Skeletal muscle satellite cell (primary cell): ENCODE results near the gene SNX27.

ENCODE experiments used
- H3K27me3 ChIP-seq: 2 replicates; pipeline ENCODE4 v1.7.0; 2013; ENCODE audit warnings: low read length; ENCODE audit not compliant: control insufficient read depth, insufficient read depth
- H3K36me3 ChIP-seq: 2 replicates; pipeline ENCODE4 v1.7.0; 2013; ENCODE audit warnings: mild to moderate bottlenecking, control low read depth, low read length; ENCODE audit not compliant: insufficient read depth
- H3K4me1 ChIP-seq: 2 replicates; pipeline ENCODE4 v1.7.0; 2013; ENCODE audit warnings: low read length; ENCODE audit not compliant: control insufficient read depth, insufficient read depth
- H3K4me2 ChIP-seq: 2 replicates; pipeline ENCODE4 v1.7.0; 2013; ENCODE audit warnings: mild to moderate bottlenecking, low read length
- H3K4me3 ChIP-seq: 2 replicates; pipeline ENCODE4 v1.7.0; 2013; ENCODE audit warnings: low read length
- H3K9ac ChIP-seq: 2 replicates; pipeline ENCODE4 v1.7.0; 2013; ENCODE audit warnings: mild to moderate bottlenecking, low read depth, low read length, moderate library complexity
- H3K9me3 ChIP-seq: replicated peaks from 2 replicates; pipeline ENCODE4 v1.7.0; 2013; ENCODE audit warnings: mild to moderate bottlenecking, control low read depth, low read length

The SNX27 gene

DNA sequence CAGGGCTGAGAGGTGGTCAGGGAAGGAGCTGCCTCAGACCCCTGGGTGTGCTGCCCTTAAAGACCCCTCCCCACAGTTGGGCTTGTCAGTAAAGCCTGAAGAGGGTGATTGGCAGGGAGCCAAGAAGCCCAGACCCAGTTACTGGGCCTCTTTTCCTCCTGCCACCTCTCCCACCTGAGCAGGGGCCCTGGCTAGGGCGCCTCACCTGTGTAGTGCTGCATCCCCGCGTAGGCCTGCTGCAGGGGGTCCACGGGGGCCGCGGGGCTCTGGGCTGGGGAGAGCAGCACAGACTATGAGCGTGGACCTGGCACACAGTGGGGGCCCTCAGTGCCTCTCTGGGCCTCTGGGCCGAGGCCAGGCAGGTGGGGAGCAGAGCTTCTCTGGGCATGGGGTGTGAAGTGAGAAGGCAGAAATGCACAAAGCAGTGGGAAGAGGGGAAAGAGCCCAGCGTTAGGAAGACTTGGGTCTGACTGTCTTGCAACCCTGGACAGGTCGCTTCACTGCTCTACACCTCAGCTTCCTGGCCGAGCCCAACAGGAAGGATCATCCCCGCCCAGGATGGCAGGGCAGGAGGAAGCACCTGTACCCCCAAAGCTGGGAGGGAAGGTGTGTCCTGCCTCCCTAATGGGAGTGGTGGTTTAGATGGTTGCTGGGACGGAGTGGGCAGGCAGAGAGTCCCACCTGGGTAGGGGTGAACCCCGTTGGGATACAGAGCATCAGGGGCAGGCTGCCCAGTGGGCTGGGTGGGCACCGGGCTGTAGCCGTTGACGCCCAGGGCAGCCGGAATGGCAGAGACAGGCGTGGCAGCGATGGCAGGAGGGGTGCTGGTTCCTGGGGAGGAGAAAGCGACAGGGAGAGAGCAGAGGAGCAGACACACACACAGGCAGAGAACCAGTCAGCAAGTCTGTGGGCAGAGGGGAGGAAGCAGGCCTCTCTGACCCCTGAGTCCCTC lies 94.9 kb downstream of the SNX27 start:
- H3K9ac ChIP-seq = no peak overlapping the region
- peaks cover 3% of the 10 kb centered on the region for H3K36me3 ChIP-seq
- H3K4me2 ChIP-seq = no peak overlapping the region
- H3K4me3 ChIP-seq = no peak overlapping the region
- peaks cover 22% of the 10 kb centered on the region for H3K27me3 ChIP-seq
- no peaks in the 10 kb centered on the region for H3K4me1 ChIP-seq
- H3K9me3 ChIP-seq = no peaks in the 10 kb centered on the region

DNA sequence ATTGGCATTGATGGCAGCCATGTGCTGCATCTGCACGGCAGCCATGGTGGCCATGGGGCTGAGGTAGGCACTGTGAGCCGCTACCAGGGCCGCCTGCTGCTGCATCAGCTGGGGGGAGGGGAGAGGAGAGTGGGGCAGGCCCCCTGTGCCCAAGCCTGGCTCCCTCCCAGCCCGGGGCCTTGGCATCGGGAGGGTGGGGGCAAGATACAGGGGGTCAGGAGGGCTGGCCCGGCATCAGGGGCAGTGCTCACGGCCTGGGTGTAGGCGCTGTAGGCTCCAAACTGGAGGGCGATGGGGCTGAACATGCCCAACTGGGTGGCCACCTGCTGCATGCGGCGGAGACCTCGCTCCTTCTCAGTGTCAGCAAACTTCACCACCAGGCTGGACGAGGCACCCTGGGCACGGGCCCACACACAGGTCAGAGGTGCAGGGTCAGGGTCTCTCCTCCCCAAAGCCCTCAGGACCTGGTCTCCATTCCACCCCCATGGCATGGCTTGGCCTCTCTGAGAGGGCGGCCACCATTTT lies 95.8 kb downstream of the SNX27 start:
- Histone ChIP-seq H3K36me3 (no peaks in the 10 kb centered on the region), H3K4me1 (no peaks in the 10 kb centered on the region), H3K4me3 (no peak overlapping the region), H3K27me3 (peaks cover 31% of the 10 kb centered on the region), H3K9ac (no peak overlapping the region), H3K9me3 (no peaks in the 10 kb centered on the region), H3K4me2 (no peak overlapping the region)

DNA sequence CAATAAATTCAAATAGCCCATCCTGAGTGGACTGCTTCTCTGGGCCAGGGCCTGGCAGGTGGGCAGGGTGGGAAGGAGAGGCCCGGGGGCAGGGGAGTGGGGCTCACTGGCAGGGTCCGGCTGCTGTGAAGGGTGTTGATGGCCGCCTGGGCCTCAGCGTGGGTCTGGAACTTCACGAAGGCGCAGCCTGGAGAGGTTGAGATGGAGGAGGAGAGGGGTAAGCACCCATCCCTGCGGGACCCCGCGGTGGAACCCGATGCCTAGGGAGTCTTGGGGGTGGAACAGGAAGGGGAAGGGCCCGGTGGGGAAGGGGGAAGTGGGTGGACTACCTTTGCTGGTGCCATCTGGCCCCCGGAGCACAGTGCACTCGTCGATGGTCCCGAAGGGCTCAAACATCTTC lies 97.0 kb downstream of the SNX27 start:
- Histone ChIP-seq H3K36me3 (no peaks in the 10 kb centered on the region), H3K9ac (no peak overlapping the region), H3K9me3 (no peaks in the 10 kb centered on the region), H3K4me1 (no peaks in the 10 kb centered on the region), H3K4me2 (no peak overlapping the region), H3K27me3 (peaks cover 43% of the 10 kb centered on the region), H3K4me3 (no peak overlapping the region)

DNA sequence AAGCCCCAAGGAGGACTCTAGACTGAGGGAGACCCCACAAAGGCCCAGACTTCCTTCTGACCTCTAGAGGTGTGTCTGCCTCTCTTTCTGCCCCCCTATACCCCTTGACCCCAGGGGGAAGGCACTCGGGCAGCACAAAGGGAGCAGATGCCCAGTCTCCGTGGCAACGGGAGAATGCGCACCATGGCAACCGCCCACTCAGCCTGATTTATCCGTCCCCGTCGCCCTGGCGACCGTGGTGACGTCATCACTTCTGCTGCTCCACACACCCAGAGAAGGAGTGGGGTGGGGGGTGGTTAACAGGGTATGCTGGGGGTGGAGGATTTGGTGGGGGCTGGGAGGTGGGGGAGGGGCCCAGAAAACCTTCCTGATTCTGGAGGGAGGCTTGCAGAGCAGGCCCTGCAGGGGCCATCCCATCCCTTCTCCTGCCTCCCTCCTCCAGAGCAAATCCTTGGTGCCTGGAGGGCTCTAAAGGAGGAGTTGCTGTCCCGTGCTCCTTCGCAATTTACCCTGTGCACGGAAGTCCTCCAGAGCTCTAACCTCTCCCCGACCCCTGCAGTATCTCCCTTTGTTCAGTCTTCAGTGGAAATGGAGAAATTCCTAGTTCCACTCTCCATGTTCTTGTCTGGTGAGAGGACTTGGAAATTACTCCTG lies 98.5 kb downstream of the SNX27 start:
- peaks cover 58% of the 10 kb centered on the region for H3K27me3 ChIP-seq
- no peak overlapping the region for H3K4me3 ChIP-seq
- no peak overlapping the region for H3K4me2 ChIP-seq
- no peaks in the 10 kb centered on the region for H3K36me3 ChIP-seq
- no peaks in the 10 kb centered on the region for H3K4me1 ChIP-seq
- no peaks in the 10 kb centered on the region for H3K9me3 ChIP-seq
- H3K9ac ChIP-seq = no peak overlapping the region

DNA sequence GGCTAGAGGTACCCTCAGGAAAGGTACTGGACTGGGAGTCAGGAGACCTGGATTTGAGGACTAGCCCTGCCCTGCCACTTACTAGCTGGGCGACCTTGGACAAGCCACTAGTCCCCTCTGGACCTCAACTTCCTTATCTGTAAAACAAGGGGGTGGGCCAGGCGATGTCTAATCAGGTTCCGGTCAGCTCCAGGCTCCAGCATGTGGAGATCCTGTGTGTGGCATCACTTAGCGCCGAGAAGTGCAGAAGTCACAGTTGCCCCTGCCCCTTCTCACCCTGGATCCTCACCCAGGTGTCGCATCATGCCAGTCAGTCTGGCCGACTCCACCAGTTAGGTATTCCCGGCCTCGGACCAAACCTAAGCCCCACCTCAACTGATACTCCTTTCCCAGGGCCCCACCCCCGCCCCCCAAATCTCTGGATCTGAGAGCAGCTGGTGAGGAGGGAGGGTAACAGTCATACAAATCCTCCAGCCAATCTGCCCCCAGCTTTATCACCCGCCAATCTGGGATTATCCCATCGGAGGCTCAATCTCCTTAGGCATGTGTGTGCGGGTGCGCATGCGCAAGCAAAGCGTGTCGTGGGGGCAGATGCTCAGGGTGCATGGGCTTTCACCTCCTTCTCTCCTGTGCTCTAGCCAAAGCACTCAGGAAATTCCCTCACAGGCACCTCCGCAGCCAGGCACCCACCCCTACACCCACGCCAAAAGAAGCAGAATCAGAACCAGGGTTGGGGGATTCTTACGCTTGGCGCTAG lies 99.4 kb downstream of the SNX27 start:
- H3K9ac ChIP-seq = no peak overlapping the region
- H3K27me3 ChIP-seq = peaks cover 67% of the 10 kb centered on the region
- no peaks in the 10 kb centered on the region for H3K4me1 ChIP-seq
- no peaks in the 10 kb centered on the region for H3K9me3 ChIP-seq
- no peak overlapping the region for H3K4me2 ChIP-seq
- H3K4me3 ChIP-seq = no peak overlapping the region
- no peaks in the 10 kb centered on the region for H3K36me3 ChIP-seq

DNA sequence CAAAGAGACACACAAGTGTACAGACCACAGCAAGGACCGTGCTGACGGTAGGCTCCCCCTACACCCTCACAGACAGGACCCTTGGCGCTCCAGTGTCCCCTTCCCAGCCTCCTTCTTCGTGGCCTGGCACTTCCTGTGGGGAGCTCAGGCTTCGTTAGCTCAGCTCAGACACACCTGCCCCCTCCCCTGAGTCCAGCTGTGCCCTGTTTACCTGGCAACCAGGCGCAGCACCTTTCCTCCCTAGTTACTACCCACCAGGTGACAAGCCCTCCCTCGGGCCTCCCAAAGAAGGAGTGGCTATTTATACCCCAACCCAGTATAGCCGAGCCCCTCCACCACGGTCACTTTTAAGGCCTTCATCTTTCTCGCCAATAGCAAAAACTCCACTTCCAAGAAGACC lies 100.1 kb downstream of the SNX27 start:
- H3K36me3 ChIP-seq = no peaks in the 10 kb centered on the region
- H3K9me3 ChIP-seq = no peaks in the 10 kb centered on the region
- H3K27me3 ChIP-seq = peaks cover 72% of the 10 kb centered on the region
- no peaks in the 10 kb centered on the region for H3K4me1 ChIP-seq
- H3K4me2 ChIP-seq = no peak overlapping the region
- no peak overlapping the region for H3K4me3 ChIP-seq
- no peak overlapping the region for H3K9ac ChIP-seq

DNA sequence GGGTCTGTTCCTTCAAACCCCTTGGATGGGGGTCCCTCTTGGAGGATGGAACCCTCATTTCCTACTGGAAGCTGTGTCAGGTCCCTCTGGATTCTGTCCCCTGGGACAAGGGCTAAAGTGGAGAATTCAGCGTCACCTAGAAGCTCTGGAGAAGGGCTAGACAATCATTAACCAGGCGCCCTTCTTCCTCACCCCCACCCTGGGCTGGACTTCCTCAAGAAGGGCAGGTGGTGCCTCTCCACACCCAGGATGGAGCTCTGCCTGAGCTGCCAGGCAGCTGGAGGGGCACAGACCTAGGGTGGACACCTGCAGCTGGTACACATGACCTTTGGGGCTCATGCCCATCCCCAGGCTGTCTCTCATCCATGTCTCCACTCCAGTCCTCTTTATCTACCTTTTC lies 101.2 kb downstream of the SNX27 start:
- Histone ChIP-seq H3K9me3 (no peaks in the 10 kb centered on the region), H3K4me3 (no peak overlapping the region), H3K36me3 (no peaks in the 10 kb centered on the region), H3K9ac (no peak overlapping the region), H3K4me1 (no peaks in the 10 kb centered on the region), H3K4me2 (no peak overlapping the region), H3K27me3 (peaks cover 83% of the 10 kb centered on the region)

DNA sequence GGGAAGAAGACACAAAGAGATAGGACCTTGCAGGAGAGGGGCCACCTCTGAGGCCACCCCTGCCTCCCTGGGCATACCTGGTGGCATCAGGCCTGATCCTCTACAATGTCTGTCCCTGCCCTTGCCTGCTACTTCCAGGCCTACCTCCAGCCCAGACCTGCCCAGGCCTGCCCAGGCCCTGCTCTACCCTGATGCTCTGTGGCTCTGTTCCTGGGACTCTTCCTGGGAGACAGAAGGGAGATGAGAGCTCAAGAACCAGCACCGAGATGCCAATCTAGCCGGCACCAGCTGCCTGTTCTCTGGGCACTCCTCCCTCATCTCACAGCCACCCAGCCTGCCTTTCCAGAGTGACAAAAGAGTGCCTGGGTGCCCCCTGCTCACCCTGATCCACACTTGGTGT lies 102.0 kb downstream of the SNX27 start:
- Histone ChIP-seq H3K36me3 (no peaks in the 10 kb centered on the region), H3K9ac (no peak overlapping the region), H3K4me1 (no peaks in the 10 kb centered on the region), H3K27me3 (peaks cover 91% of the 10 kb centered on the region), H3K4me3 (no peak overlapping the region), H3K9me3 (no peaks in the 10 kb centered on the region), H3K4me2 (no peak overlapping the region)

DNA sequence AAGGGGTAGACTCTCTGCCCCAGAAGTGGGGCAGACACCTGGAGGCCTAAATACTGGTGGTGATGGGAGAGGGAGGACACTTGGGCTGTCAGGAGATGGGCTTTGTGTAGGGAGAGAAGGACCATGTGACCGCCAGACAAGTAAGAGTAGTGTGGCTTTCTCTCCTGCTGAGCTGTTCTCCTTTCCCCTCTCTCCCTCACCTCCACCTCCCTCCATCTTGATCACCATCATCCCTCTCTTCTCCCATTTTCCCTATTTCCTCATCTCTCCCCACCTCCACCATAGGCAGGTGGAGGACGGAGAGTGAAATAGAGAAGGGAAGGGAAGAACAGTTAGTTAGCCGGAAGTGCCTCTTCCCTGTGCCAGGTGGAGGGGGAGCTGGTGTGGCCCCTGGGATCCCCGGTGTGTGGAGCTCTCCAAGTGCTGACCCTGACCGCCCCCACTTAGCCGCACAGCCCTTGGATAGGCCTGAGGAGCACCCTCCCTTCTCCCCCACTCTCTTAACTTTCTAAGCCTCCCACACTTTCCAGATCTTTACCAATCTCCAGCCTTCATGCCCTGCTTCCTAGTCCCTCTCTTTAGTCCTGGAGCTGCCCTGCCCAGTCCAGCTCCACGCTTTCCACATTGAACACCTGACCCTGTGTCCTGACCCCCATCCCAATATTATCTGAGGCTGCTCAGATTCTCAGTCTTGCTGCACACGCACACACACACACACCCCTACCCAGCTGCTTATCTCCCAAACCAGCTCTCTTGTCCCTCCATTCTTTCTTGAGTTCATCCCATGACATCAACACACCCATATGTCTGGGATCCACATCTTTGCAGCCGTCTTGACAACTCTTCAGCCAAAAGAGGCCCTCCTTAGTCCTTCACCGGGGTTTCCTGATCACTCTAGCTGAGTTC lies 103.2 kb downstream of the SNX27 start:
- peaks cover 93% of the 10 kb centered on the region for H3K27me3 ChIP-seq
- no peaks in the 10 kb centered on the region for H3K4me1 ChIP-seq

DNA sequence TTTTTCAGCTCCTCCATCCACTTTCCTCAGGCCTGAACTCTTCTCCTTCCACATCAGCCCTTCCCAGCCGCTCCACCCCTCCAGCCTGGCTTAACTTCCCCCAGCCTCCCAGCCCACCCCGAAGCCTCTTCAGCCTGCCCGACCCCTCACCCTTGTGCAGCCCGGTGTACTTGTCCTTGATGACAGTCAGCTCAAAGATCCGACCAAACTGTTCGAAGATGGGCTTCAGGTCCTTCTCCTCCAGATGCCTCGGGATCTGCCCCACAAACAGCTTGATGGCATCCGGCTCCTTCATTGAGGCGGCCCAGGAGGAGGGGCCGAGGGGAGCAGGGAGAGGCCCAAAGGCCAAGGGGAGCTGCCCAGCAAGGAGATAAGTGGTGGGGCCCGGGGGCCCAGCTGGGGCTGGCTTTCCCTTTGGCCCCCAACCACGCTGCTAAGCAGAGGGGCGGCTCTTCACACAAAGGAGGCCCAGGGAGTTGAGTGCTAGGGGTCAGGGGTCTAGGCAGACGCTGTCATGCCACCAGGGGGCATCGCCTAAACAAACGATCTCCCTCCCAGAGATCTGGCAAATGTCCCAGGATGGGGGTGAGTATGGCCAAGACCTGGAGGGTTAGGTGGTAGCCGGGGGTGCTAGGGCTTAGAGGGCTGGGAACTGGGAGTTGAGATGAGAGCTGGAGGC lies 104.0 kb downstream of the SNX27 start:
- Histone ChIP-seq H3K4me2 (no peak overlapping the region), H3K4me1 (peaks cover 5% of the 10 kb centered on the region), H3K9ac (no peak overlapping the region), H3K27me3 (peaks cover 94% of the 10 kb centered on the region), H3K9me3 (no peaks in the 10 kb centered on the region), H3K36me3 (no peaks in the 10 kb centered on the region), H3K4me3 (no peak overlapping the region)

More for the DNA sequence above, 103.2 kb downstream of the SNX27 start:
- no peaks in the 10 kb centered on the region for H3K36me3 ChIP-seq
- H3K9me3 ChIP-seq = no peaks in the 10 kb centered on the region
- H3K4me2 ChIP-seq = no peak overlapping the region
- H3K4me3 ChIP-seq = no peak overlapping the region
- no peak overlapping the region for H3K9ac ChIP-seq
